ENCODE measurements around the gene CFAP92.
A peak's percentile ranks its signal among the peaks of the same experiment; 100 is the strongest.

The CFAP92 gene

GRCh38 chr3:128993461-128994172 is at the start of gene CFAP92:
TSS of gene CFAP92 (minus strand) at chr3:128994076. CDS start at chr3:128993304, 772 bp downstream.
- peak; percentile 76 to 88 for DNase-seq (ENCODE audit: low read depth in 2 of 2)

GRCh38 chr3:129040579-129041300 is 46.9 kb upstream of the CFAP92 start:
- no peak for DNase-seq (ENCODE audit: low read depth in 2 of 2)

GRCh38 chr3:129040039-129040336 is 46.1 kb upstream of the CFAP92 start:
- no peak for DNase-seq (ENCODE audit: low read depth in 2 of 2)

GRCh38 chr3:129039271-129040038 is 45.6 kb upstream of the CFAP92 start:
- DNase-seq (ENCODE audit: low read depth in 2 of 2), result no peak

GRCh38 chr3:129038121-129038855 is 44.4 kb upstream of the CFAP92 start:
- DNase-seq (ENCODE audit: low read depth in 2 of 2), result no peak

- DNase-seq (ENCODE audit: low read depth in 2 of 2), result no peak
These were observed 43.2 kb upstream of the CFAP92 start for GRCh38 chr3:129037093-129037419.

GRCh38 chr3:129036222-129037092 is 42.6 kb upstream of the CFAP92 start:
- DNase-seq (ENCODE audit: low read depth in 2 of 2), result no peak

- no peak for DNase-seq (ENCODE audit: low read depth in 2 of 2)
These were observed 41.7 kb upstream of the CFAP92 start for GRCh38 chr3:129035360-129036221.

GRCh38 chr3:129034642-129035041 is 40.8 kb upstream of the CFAP92 start:
- no peak for DNase-seq (ENCODE audit: low read depth in 2 of 2)

- no peak for DNase-seq (ENCODE audit: low read depth in 2 of 2)
These were observed 39.9 kb upstream of the CFAP92 start for GRCh38 chr3:129033633-129034321.

- no peak for DNase-seq (ENCODE audit: low read depth in 2 of 2)
These were observed 39.3 kb upstream of the CFAP92 start for GRCh38 chr3:129033151-129033550.

GRCh38 chr3:129032716-129033115 is 38.8 kb upstream of the CFAP92 start:
- no peak for DNase-seq (ENCODE audit: low read depth in 2 of 2)

- no peak for DNase-seq (ENCODE audit: low read depth in 2 of 2)
These were observed 37.8 kb upstream of the CFAP92 start for GRCh38 chr3:129031476-129032215.

- no peak for DNase-seq (ENCODE audit: low read depth in 2 of 2)
These were observed 36.7 kb upstream of the CFAP92 start for GRCh38 chr3:129030611-129031010.

- DNase-seq (ENCODE audit: low read depth in 2 of 2), result no peak
These were observed 35.0 kb upstream of the CFAP92 start for GRCh38 chr3:129028866-129029265.

GRCh38 chr3:129027544-129027880 is 33.6 kb upstream of the CFAP92 start:
- no peak for DNase-seq (ENCODE audit: low read depth in 2 of 2)

GRCh38 chr3:129026728-129027543 is 33.1 kb upstream of the CFAP92 start:
- peak; percentile 74 to 80 for DNase-seq (ENCODE audit: low read depth in 2 of 2)

All from activated CD8-positive, alpha-beta memory T cell treated with anti-CD3 and anti-CD28 coated beads for 4 hours (primary cell).